ENCODE results near the gene MYCN.

- no peak for TF ChIP-seq CTCF (IDR thresholded peaks at IDR 0.05)
- no peak for TF ChIP-seq ZFX (IDR thresholded peaks at IDR 0.05; ENCODE audit: borderline replicate concordance)
These were observed 4.1 kb downstream of the MYCN start for GRCh38 chr2:15944325-15945017.
